ENCODE measurements around the gene DHRSX. TPM values are rescaled to one million over a fixed set of nuclear protein-coding genes. Genes with fewer than 3 reads are reported as not detected.
"Not testable (repeated sequence)": the region's sequence is repeated elsewhere in the genome, so short reads cannot be mapped to it uniquely, and the experiment has no call there.

Gene DHRSX
- total RNA-seq, 1 donor from 2014 or later: 29.9 TPM

GRCh38 chrX:2220829-2221567 lies 279.8 kb downstream of the DHRSX start:
- no peak for DNase-seq (ENCODE audit: low read depth)

GRCh38 chrX:2220296-2220695 lies 280.5 kb downstream of the DHRSX start:
- no peak for DNase-seq (ENCODE audit: low read depth)

DNA sequence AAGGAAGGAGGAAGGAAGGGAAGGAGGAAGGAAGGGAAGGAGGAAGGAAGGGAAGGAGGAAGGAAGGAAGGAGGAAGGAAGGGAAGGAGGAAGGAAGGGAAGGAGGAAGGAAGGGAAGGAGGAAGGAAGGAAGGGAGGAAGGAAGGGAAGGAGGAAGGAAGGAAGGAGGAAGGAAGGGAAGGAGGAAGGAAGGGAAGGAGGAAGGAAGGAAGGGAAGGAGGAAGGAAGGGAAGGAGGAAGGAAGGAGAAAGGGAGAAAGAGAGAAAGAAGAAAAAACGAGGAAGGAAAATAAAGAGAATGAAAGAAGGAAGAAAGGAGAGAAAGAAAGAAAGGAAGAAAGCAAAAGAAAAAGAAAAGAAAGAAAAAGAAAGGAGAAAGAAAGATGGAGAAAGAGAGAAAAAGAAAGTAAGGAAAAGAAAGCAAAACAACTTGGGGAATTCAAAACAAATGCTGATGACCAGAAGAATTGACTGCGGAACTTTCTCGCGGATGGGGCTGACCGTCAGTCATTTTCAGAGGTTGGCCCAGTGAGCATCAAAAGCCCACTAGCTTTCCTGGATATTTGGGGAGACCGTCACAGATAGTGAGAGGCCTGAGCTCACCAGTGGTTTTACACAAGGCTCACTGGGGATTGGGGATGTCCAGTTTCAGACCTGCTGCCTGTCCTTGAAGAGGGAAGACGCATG lies 286.5 kb downstream of the DHRSX start:
- not testable (repeated sequence) for DNase-seq (ENCODE audit: low read depth)

- DNase-seq (ENCODE audit: low read depth): not testable (repeated sequence)
Measured at GRCh38 chrX:2211667-2212066, 289.1 kb downstream of the DHRSX start.

DNA sequence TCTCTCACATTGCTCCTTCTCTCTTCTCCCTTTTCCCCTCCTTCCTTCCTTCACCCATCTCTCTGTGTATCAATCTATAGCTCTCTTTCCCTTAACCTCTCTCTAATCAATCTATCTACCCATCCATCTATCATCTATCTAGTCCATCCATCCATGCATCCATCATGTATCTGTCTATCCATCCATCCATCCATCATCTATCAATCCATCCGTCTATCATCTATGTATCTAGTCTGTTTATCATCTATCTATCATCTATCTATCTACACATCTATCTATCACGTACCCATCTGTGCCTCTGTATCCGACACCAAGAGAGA lies 307.5 kb downstream of the DHRSX start:
- no peak for DNase-seq (ENCODE audit: low read depth)

GRCh38 chrX:2192584-2193272 lies 308.0 kb downstream of the DHRSX start:
- DNase-seq (ENCODE audit: low read depth): no peak

GRCh38 chrX:2188840-2189239 lies 311.9 kb downstream of the DHRSX start:
- no peak for DNase-seq (ENCODE audit: low read depth)

DNA sequence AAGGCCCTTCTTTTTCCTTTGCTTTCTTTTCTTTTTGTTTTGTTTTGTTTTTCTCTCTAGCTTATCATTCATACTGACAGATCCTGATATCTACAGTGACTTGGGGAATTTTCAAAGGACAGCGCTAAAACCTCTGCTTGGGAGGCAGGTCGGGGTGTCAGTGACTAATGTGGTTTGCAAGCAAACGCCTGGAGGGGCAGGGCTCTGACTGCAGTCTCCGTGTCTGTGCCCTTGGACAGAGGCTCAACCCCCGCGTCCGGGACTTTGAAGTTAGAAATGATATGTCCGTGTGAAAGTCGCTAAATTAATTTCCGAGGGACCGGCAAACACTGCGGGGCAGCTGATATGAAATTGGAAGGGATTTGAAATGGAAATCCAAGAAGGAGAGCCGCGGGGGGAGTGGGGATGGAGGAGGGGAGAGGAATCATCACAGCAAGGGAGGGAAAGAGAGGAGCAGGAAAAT lies 312.4 kb downstream of the DHRSX start:
- no peak for DNase-seq (ENCODE audit: low read depth)

GRCh38 chrX:2187352-2188115 lies 313.2 kb downstream of the DHRSX start:
- DNase-seq (ENCODE audit: low read depth): no peak

DNA sequence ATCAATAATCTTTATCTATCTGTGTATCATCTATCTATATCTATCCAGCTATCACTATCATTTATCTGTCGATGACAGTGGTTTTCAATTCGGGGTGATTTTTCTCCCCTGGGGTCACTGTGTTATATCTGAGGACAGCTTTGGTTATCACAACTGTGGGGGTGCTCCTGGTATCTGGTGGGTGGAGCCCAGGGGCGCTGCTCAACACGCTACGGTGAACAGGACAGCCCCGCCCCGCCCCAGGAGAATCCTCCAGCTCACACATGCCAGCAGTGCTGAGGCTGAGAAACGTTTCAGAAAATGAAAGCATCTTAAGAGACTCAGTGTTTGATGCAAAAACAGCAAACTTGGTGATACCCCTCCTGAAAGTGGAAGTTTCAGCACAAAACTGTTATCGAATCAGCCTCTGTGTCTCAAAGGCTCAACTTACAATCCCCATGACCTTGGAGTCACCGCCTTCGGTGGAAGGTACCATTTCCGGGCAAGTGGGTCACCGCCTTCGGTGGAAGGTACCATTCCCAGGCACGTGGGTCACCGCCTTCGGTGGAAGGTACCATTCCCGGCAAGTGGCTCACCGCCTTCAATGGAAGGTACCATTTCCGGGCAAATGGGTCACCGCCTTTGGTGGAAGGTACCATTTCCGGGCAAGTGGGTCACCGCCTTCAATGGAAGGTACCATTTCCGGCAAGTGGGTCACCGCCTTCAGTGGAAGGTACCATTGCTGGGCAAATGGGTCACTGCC lies 315.3 kb downstream of the DHRSX start:
- no peak for DNase-seq (ENCODE audit: low read depth)

- DNase-seq (ENCODE audit: low read depth): no peak
Measured at GRCh38 chrX:2184089-2184488, 316.7 kb downstream of the DHRSX start.

DNA sequence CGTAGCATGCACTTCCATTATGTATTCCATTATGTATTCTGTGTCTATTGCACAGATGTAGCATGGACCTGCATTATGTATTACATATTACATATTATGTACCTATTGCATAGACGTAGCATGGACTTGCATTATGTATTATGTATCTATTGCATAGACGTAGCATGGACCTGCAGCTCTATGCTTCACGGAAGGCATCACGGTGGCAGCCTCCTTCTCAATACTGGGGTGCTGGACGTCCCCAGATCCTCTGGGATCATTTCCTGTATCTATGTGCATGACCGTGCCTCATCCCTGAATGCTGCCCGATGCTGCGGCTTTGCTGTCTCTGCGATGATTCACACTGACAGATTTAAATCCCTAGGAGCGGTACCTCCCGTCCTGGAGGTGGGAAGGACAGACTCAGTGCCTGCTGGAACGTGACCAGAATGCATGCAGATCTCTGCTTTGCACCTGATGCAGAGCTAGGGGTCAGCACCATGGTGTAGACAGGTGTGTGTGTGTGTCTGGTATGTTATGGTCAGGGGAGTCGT lies 317.5 kb downstream of the DHRSX start:
- DNase-seq (ENCODE audit: low read depth): no peak

DNA sequence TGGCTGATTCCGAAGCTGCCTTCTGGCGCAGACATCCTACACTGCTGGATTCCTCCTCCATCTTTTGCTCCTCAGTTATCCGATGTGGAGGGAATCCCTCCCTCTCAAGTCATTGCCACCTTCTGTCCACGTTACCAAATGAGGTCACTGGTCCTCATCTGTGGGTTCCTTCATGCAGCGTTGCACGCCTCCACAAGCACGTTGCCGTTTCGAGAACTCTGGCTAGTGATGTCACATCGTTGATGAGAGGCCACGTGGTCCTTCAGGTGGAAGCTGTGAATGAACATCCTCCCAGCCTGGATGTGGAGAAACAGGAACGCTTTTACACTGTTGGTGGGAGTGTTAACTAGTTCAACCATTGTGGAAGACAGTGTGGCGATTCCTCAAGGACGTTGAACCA lies 323.2 kb downstream of the DHRSX start:
- no peak for DNase-seq (ENCODE audit: low read depth)

DNA sequence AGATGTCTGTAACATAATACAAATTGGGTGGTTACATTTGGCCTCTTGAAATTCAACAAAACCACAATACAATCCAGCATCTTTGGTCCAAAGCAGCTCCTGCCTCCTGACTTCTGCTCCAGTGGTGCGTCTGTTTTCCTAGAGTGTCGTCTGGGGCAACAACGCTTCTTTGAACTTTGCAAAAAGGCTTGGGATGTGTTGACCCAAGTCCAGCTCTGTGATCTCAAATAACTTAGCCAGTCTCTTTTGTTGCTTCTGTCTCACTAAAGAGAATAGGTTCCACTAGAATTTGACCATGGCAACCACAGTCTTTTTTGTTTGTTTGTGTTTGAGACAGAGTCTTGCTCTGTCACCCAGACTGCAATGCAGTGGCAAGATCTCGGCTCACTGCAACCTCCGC lies 324.0 kb downstream of the DHRSX start:
- DNase-seq (ENCODE audit: low read depth): no peak

GRCh38 chrX:2176274-2176673 lies 324.5 kb downstream of the DHRSX start:
- no peak for DNase-seq (ENCODE audit: low read depth)

DNA sequence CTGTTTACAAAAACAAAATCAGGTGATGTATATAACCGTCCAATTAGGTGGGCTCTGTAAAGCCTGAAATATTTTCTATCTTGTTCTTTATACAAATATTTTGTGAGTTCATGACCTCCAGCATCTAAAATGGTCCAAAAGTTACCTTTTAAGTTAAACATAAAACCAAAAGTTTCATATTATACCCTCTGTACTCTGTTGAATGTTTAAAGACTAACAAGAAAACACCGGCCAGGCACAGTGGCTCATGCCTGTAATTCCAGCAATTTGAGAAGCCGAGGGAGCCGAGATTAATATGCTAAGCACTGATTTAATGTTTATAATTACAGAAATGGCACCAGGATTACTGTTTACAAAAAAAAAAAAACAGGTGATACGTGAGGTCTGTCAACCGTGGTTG lies 328.4 kb downstream of the DHRSX start:
- DNase-seq (ENCODE audit: low read depth): no peak

Other genes with a start within 250 kb of the DHRSX start
- gene ZBED1, start within 50 bp of the DHRSX start, total RNA-seq: 45.8 and 75.3 TPM in 2 replicates
- 41.2 and 52.8 TPM in 2 replicates for gene CD99, start 190.3 kb upstream of the DHRSX start, total RNA-seq